Measurements from ENCODE around the gene TGFB1. TPM values are rescaled to one million over a fixed set of nuclear protein-coding genes. Genes with fewer than 3 reads are reported as not detected.

The TGFB1 gene
- total and polyA plus RNA-seq, 9 of the 15 experiments (the other 6 are each of a cell fraction or from before 2014, with no cell fraction given) = 0.24 to 159 (median 17.2) TPM

DNA sequence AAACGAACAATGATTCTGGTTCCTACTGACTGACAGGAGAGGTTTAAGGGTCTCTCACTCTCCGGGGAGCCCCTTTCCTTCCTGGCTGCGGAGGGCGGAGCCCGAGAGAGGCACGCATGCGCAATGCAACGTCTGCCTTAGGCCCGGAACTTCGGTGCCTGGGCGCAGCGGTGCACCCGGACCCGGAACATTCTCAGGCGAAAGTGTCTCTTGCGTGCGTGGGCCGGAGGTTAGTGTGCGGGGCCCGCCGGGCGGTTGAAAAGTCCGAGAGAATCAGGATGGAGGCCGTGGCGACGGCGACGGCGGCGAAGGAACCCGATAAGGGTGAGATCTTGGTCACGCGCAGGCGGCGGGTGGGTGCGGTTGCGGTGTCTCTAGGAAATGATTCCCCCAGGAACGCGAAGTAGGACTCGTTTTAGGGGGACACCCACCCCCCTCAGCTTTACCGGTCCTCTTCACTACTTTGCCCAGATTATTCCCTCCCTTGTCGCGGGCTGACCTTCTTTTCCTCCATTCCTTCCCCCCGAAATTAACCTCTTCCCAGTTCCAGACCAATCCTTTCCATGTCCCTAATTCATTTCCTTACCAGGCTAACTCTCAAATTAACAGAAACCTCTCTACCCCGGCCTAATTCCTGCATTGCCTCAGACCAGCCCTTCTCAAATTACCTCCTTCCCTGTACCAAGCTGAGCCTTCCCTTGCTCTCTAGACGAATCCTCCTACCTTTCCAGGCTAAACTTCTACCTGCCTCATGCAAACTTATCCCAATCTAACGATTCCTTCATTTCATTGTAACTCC is 43.5 kb downstream of the TGFB1 start, which contains the start of gene CCDC97 (continued):
- TF ChIP-seq NR2F6 (CRISPR knock-in tag; IDR thresholded peaks at IDR 0.05) = no peak
- TF ChIP-seq ZNF347 (CRISPR knock-in tag; IDR thresholded peaks at IDR 0.05; ENCODE audit: low read depth) = no peak
- no peak for TF ChIP-seq PTRF (tag; IDR thresholded peaks at IDR 0.05)
- no peak for TF ChIP-seq SP2 (IDR thresholded peaks at IDR 0.05; ENCODE audit: extremely low read depth, low read depth, low read length, poor library complexity, severe bottlenecking)
- no peak for TF ChIP-seq HNRNPUL1 (IDR thresholded peaks at IDR 0.05; ENCODE audit: low read length)
- TF ChIP-seq PBX2 (CRISPR knock-in tag; IDR thresholded peaks at IDR 0.05; ENCODE audit: low read depth) = no peak
- no peak for TF ChIP-seq PBX2 (tag; conservative IDR thresholded peaks at IDR 0.05; ENCODE audit: low read depth)
- TF ChIP-seq HMGXB4 (CRISPR knock-in tag; IDR thresholded peaks at IDR 0.05) = no peak
- no peak; the same call in 1 of the 2 replicates for TF ChIP-seq ETV5 (CRISPR knock-in tag; IDR thresholded peaks at IDR 0.05; ENCODE audit: low read depth)
- no peak for TF ChIP-seq RFX5 (IDR thresholded peaks at IDR 0.05; ENCODE audit: low read depth, low read length)
- TF ChIP-seq SREBF2 (CRISPR knock-in tag; IDR thresholded peaks at IDR 0.05) = no peak
- TF ChIP-seq ATF7 (IDR thresholded peaks at IDR 0.05) = peak; percentile 83
- TF ChIP-seq ZC3H11A (IDR thresholded peaks at IDR 0.05; ENCODE audit: low read depth, low read length) = no peak
- TF ChIP-seq, protein P1, sequence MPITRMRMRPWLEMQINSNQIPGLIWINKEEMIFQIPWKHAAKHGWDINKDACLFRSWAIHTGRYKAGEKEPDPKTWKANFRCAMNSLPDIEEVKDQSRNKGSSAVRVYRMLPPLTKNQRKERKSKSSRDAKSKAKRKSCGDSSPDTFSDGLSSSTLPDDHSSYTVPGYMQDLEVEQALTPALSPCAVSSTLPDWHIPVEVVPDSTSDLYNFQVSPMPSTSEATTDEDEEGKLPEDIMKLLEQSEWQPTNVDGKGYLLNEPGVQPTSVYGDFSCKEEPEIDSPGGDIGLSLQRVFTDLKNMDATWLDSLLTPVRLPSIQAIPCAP (CRISPR knock-in tag; IDR thresholded peaks at IDR 0.05; ENCODE audit: borderline replicate concordance) = no peak
- 0 out of 2 replicates have a peak, but pooled peaks have one; percentile 29 for TF ChIP-seq IRF9 (tag; IDR thresholded peaks at IDR 0.05)
- TF ChIP-seq TARDBP (IDR thresholded peaks at IDR 0.05) = peak; percentile 86; the same call in 1 of the 2 replicates
- TF ChIP-seq PPARD (CRISPR knock-in tag; IDR thresholded peaks at IDR 0.05) = no peak
- TF ChIP-seq ZNF518B (CRISPR knock-in tag; IDR thresholded peaks at IDR 0.05) = no peak
